OCI-LY3 (cell line): ENCODE measurements around the gene RFC1.

Experiments
- H2AFZ ChIP-seq: fragments of 200-600, 300-600 bp; shearing (Covaris generic); 2 replicates; pipeline ENCODE4 v1.6.0; 2014; ENCODE audit warnings: antibody characterized with exemption, low read depth, low read length
- H3K27ac ChIP-seq: fragments of 200-600, 300-600 bp; sonication (generic); 2 replicates; pipeline ENCODE4 v1.5.1; 2014; ENCODE audit warnings: mild to moderate bottlenecking, low read length, moderate library complexity, mixed read lengths
- H3K27me3 ChIP-seq: fragments of 200-600, 300-600 bp; sonication (generic); 2 replicates; pipeline ENCODE4 v1.6.1; 2014; ENCODE audit warnings: low read depth, low read length, mixed read lengths
- H3K36me3 ChIP-seq: fragments of 200-600, 300-600 bp; sonication (generic); replicated peaks from 2 replicates; pipeline ENCODE3; 2014; ENCODE audit warnings: low read depth, low read length, mixed read lengths
- H3K4me1 ChIP-seq: fragments of 300-600, 200-600 bp; sonication (generic); 2 replicates; pipeline ENCODE4 v1.6.1; 2014; ENCODE audit warnings: low read length, mixed read lengths
- H3K4me2 ChIP-seq: fragments of 200-600, 300-600 bp; sonication (generic); 2 replicates; pipeline ENCODE4 v1.6.1; 2014; ENCODE audit warnings: low read length, mixed read lengths
- H3K4me3 ChIP-seq: fragments of 300-600, 200-600 bp; sonication (generic); 2 replicates; pipeline ENCODE4 v1.5.1; 2014; ENCODE audit warnings: antibody characterized with exemption, mild to moderate bottlenecking, low read length, moderate library complexity
- H3K79me2 ChIP-seq: fragments of 300-600, 200-600 bp; shearing (Covaris generic); 2 replicates; pipeline ENCODE4 v1.6.1; 2014; ENCODE audit warnings: mild to moderate bottlenecking, low read length, mixed read lengths
- H3K9ac ChIP-seq: fragments of 300-600, 200-600 bp; shearing (Covaris generic); 2 replicates; pipeline ENCODE4 v1.6.0; 2014; ENCODE audit warnings: mild to moderate bottlenecking, low read length, moderate library complexity
- H3K9me3 ChIP-seq: fragments of 200-600, 300-600 bp; shearing (Covaris generic); 2 replicates; pipeline ENCODE4 v1.6.1; 2014; ENCODE audit warnings: low read length, mixed read lengths; ENCODE audit not compliant: insufficient read depth
- H4K20me1 ChIP-seq: fragments of 200-600, 300-600 bp; sonication (generic); 2 replicates; pipeline ENCODE4 v1.6.1; 2016; ENCODE audit warnings: low read length, mixed read lengths; ENCODE audit not compliant: insufficient read depth
- CTCF ChIP-seq: fragments of 200-600, 300-600 bp; sonication (generic); IDR thresholded peaks from 2 replicates; pipeline ENCODE4 v1.5.1; 2014; ENCODE audit warnings: antibody characterized with exemption, low read length, low read depth
- EZH2phosphoT487 ChIP-seq: fragments of 200-600 bp; shearing (Covaris generic); IDR thresholded peaks from 2 replicates; pipeline ENCODE4 v1.6.1; 2018; ENCODE audit warnings: antibody characterized with exemption, mixed run types, low read depth

Gene RFC1

GRCh38 chr4:39243462-39243861 is 122.7 kb downstream of the RFC1 start:
- no peaks in the 10 kb centered on the region for H3K4me1 ChIP-seq
- H3K27ac ChIP-seq = no peak overlapping the region
- no peaks in the 10 kb centered on the region for H4K20me1 ChIP-seq
- H3K79me2 ChIP-seq = no peaks in the 10 kb centered on the region
- no peaks in the 10 kb centered on the region for H3K36me3 ChIP-seq
- TF ChIP-seq EZH2phosphoT487 (no peak), CTCF (no peak)
- no peaks in the 10 kb centered on the region for H3K27me3 ChIP-seq
- no peaks in the 10 kb centered on the region for H3K9me3 ChIP-seq
- no peak overlapping the region for H3K4me3 ChIP-seq
- H3K4me2 ChIP-seq = no peak overlapping the region
- H2AFZ ChIP-seq = no peak overlapping the region
- no peak overlapping the region for H3K9ac ChIP-seq
